Stimulated activated CD4-positive, alpha-beta T cell treated with anti-CD3 and anti-CD28 coated beads, TNF-alpha, amount 100 ng/mL, for 48 hours (primary cell): ENCODE measurements around the gene CD59.
"Not testable (repeated sequence)": the region's sequence is repeated elsewhere in the genome, so short reads cannot be mapped to it uniquely, and the experiment has no call there.

Experiments used
- DNase-seq, 3 donors: peaks; one replicate each; pipeline ENCODE4 v3.0.0-alpha.2; 2020; ENCODE audit warnings: low read depth in 3 of 3

CD59 gene

GRCh38 chr11:33668468-33668825 lies 67.8 kb downstream of the CD59 start:
- DNase-seq, result no peak

- DNase-seq, result no peak
These were observed 68.3 kb downstream of the CD59 start for GRCh38 chr11:33667819-33668467.

- DNase-seq, result no peak
These were observed 70.7 kb downstream of the CD59 start for GRCh38 chr11:33665350-33666106.

GRCh38 chr11:33664827-33665226 lies 71.4 kb downstream of the CD59 start:
- no peak for DNase-seq

DNA sequence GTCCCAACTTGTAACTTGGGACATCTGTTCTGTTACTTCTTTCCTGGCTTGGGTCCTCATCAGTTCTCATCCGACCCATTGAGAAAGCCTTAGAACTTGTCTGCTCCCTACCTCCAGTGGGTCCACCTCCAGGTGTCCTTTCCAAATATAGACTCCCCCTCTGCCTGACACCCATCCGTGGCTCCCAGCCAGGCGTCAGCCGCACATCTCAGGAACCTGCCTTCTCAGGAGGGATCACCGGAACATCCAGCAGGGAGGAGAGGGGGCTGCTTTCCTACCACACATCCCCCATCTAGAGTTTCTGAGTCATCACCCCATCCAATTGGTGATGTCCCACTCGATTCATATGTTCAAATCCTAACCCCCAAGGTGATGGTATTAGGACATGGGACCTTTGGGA lies 72.1 kb downstream of the CD59 start:
- DNase-seq, result no peak

- DNase-seq, result no peak
These were observed 73.1 kb downstream of the CD59 start for GRCh38 chr11:33663121-33663520.

GRCh38 chr11:33661526-33661925 lies 74.7 kb downstream of the CD59 start:
- DNase-seq, result not testable (repeated sequence)

GRCh38 chr11:33660962-33661361 lies 75.3 kb downstream of the CD59 start:
- no peak for DNase-seq

- no peak for DNase-seq
These were observed 76.7 kb downstream of the CD59 start for GRCh38 chr11:33659370-33660139.

DNA sequence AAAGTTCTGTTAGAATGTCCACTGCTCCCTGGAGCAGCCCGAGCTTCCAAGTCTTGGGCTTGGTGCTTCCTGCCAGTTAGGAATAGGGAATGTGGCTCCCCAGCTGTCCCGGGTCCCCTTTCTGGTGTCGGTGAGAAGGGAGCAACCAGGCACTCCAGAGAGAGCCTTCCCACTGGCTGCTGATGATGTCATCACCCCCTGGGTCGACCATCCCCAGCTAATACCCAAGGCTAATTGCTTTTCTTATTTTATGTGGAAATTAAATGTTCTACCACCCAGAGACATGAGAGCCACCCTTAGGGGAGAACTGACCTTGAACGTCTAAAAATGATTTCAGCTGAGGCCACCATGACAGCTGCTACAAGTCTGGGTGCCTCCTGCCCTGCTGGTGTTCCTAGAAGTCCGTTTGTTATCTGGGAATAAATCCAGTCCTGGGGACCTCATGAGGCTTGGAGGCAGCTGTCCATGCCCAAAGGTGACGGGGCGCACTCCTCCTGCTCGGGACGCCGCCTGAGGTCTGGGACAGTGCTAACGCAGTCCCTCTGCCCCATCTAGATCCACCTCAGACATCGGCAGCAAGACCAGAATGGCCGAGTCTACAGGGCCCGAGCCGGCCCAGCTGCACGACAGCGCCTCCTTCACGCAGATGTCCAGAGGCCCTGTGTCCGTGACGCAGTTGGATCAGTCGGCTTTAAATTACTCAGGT lies 77.9 kb downstream of the CD59 start:
- DNase-seq, result no peak

DNA sequence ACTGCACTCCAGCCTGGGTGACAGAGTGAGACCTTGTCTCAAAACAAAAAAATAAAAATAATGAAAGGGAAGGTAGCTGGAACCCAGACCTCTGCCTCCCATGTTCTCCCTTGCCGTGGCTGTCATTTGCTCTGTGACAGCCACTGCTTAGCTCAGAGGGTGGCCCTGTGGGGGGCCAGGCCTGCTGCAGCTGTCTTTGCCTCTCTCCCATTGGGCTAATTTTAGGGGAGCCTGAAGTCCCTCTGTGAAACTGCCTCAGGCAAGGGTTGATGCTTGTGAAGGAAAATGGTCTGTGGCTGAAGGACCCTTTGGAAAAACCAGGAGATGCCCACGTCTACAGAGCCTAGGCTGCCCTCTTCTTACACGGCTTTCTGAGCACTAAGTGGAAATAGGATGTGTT lies 78.5 kb downstream of the CD59 start:
- DNase-seq, result no peak

GRCh38 chr11:33656768-33657167 lies 79.5 kb downstream of the CD59 start:
- no peak for DNase-seq

- no peak for DNase-seq
These were observed 80.2 kb downstream of the CD59 start for GRCh38 chr11:33655842-33656600.

- no peak for DNase-seq
These were observed 81.6 kb downstream of the CD59 start for GRCh38 chr11:33654594-33654993.
